H9 (cell line): ENCODE measurements around the gene ATE1. TPM values are rescaled to one million over a fixed set of nuclear protein-coding genes. Genes with fewer than 3 reads are reported as not detected.

ENCODE experiments used
- DNase-seq: peaks from one replicate; pipeline ENCODE4 v3.0.0-alpha.2; 2017
- H2AFZ ChIP-seq: one replicate; pipeline ENCODE4 v1.6.1; 2013; ENCODE audit warnings: mild to moderate bottlenecking, low read length, control low read depth, moderate library complexity
- H2AK5ac ChIP-seq: 2 replicates; pipeline ENCODE4 v1.6.1; 2013; ENCODE audit warnings: low read length, control low read depth, mixed read lengths; ENCODE audit not compliant: insufficient read length
- H2BK120ac ChIP-seq: one replicate; pipeline ENCODE4 v1.6.1; 2013; ENCODE audit warnings: low read depth, mild to moderate bottlenecking, low read length, control low read depth, inconsistent platforms; ENCODE audit not compliant: poor library complexity, severe bottlenecking
- H2BK12ac ChIP-seq: 2 replicates; pipeline ENCODE4 v1.6.1; 2013; ENCODE audit warnings: low read length, control low read depth, mixed read lengths, low read depth; ENCODE audit not compliant: insufficient read length
- H2BK15ac ChIP-seq: 2 replicates; pipeline ENCODE4 v1.6.1; 2013; ENCODE audit warnings: low read depth, low read length, control low read depth
- H2BK20ac ChIP-seq: one replicate; pipeline ENCODE4 v1.6.1; 2013; ENCODE audit warnings: low read depth, mild to moderate bottlenecking, low read length, control low read depth, inconsistent platforms; ENCODE audit not compliant: poor library complexity, severe bottlenecking
- H2BK5ac ChIP-seq: 2 replicates; pipeline ENCODE4 v1.6.1; 2013; ENCODE audit warnings: low read length, control low read depth, mixed read lengths; ENCODE audit not compliant: insufficient read length
- H3K14ac ChIP-seq: 2 replicates; pipeline ENCODE4 v1.6.1; 2013; ENCODE audit warnings: low read length, control low read depth; ENCODE audit not compliant: insufficient read depth
- H3K18ac ChIP-seq: 2 replicates; pipeline ENCODE4 v1.6.1; 2013; ENCODE audit warnings: low read depth, mild to moderate bottlenecking, mixed read lengths, low read length, control low read depth; ENCODE audit not compliant: insufficient read length
- H3K23ac ChIP-seq: 2 replicates; pipeline ENCODE4 v1.6.1; 2013; ENCODE audit warnings: low read length, control low read depth, mixed read lengths, low read depth; ENCODE audit not compliant: insufficient read length
- H3K23me2 ChIP-seq: 2 replicates; pipeline ENCODE4 v1.6.1; 2013; ENCODE audit warnings: low read depth, mild to moderate bottlenecking, mixed read lengths, low read length, control low read depth; ENCODE audit not compliant: insufficient read length, poor library complexity, severe bottlenecking
- H3K27ac ChIP-seq: 2 replicates; pipeline ENCODE4 v1.5.1; 2013; ENCODE audit warnings: low read length, control low read depth, mixed read lengths, low read depth; ENCODE audit not compliant: insufficient read length
- H3K27me3 ChIP-seq: 2 replicates; pipeline ENCODE4 v1.6.1; 2013; ENCODE audit warnings: low read length, control low read depth, inconsistent platforms; ENCODE audit not compliant: insufficient read depth
- H3K4ac ChIP-seq: 2 replicates; pipeline ENCODE4 v1.6.1; 2013; ENCODE audit warnings: low read depth, mild to moderate bottlenecking, control low read depth, inconsistent platforms, low read length, moderate library complexity
- H3K4me1 ChIP-seq: 2 replicates; pipeline ENCODE4 v1.6.1; 2013; ENCODE audit warnings: low read length, control low read depth, inconsistent platforms; ENCODE audit not compliant: insufficient read depth
- H3K4me2 ChIP-seq: 2 replicates; pipeline ENCODE4 v1.6.1; 2013; ENCODE audit warnings: low read length, control low read depth, mixed read lengths; ENCODE audit not compliant: insufficient read length, insufficient read depth
- H3K56ac ChIP-seq: 2 replicates; pipeline ENCODE4 v1.6.1; 2013; ENCODE audit warnings: low read depth, mild to moderate bottlenecking, mixed read lengths, low read length, control low read depth; ENCODE audit not compliant: insufficient read length
- H3K79me1 ChIP-seq: 2 replicates; pipeline ENCODE4 v1.6.1; 2013; ENCODE audit warnings: low read depth, mild to moderate bottlenecking, moderate library complexity, low read length, control low read depth, inconsistent platforms; ENCODE audit not compliant: insufficient read depth, poor library complexity, severe bottlenecking
- H3K79me2 ChIP-seq: 2 replicates; pipeline ENCODE4 v1.6.1; 2013; ENCODE audit warnings: low read length, control low read depth, inconsistent platforms; ENCODE audit not compliant: insufficient read depth
- H3K9ac ChIP-seq: 2 replicates; pipeline ENCODE4 v1.6.1; 2013; ENCODE audit warnings: low read length, control low read depth, mixed read lengths; ENCODE audit not compliant: insufficient read length; ENCODE audit errors: extremely low read depth
- H3K9me3 ChIP-seq: one replicate; pipeline ENCODE4 v1.6.1; 2013; ENCODE audit warnings: low read depth, low read length, inconsistent platforms; ENCODE audit not compliant: control insufficient read depth
- H3T11ph ChIP-seq: one replicate; pipeline ENCODE4 v1.6.1; 2013; ENCODE audit warnings: mild to moderate bottlenecking, low read length, control low read depth, inconsistent platforms
- H4K20me1 ChIP-seq: one replicate; pipeline ENCODE4 v1.6.1; 2013; ENCODE audit not compliant: control insufficient read depth, insufficient read length, insufficient read depth
- H4K5ac ChIP-seq: 2 replicates; pipeline ENCODE4 v1.6.1; 2013; ENCODE audit warnings: low read depth, mild to moderate bottlenecking, mixed read lengths, low read length, control low read depth; ENCODE audit not compliant: insufficient read length
- H4K8ac ChIP-seq: replicated peaks from 2 replicates; pipeline ENCODE4 v1.6.1; 2013; ENCODE audit warnings: low read length, control low read depth, mixed read lengths, low read depth; ENCODE audit not compliant: insufficient read length
- H4K91ac ChIP-seq: 2 replicates; pipeline ENCODE4 v1.6.1; 2013; ENCODE audit warnings: low read depth, mild to moderate bottlenecking, moderate library complexity, mixed read lengths, low read length, control low read depth; ENCODE audit not compliant: insufficient read length
- H3K27ac Mint-ChIP-seq, 3 experiments: 2 replicates in 2 of 3; 3 replicates in 1 of 3; pipeline ENCODE4 v1.8.0; 2020 to 2021; ENCODE audit warnings: mixed read lengths in 3 of 3, mild to moderate bottlenecking in 1 of 3, moderate library complexity in 1 of 3
- H3K27me3 Mint-ChIP-seq: 2 replicates; pipeline ENCODE4 v1.8.0; 2021; ENCODE audit warnings: low read depth, mild to moderate bottlenecking, moderate library complexity, mixed read lengths
- H3K36me3 Mint-ChIP-seq, 3 experiments: 2 replicates in 2 of 3; 3 replicates in 1 of 3; pipeline ENCODE4 v1.8.0; 2020 to 2021; ENCODE audit warnings: low read depth in 3 of 3, mixed read lengths in 3 of 3; ENCODE audit not compliant: insufficient read depth in 1 of 3
- H3K4me1 Mint-ChIP-seq, 2 experiments: 2 replicates each; pipeline ENCODE4 v1.8.0; 2020; ENCODE audit warnings: mixed read lengths in 2 of 2
- H3K4me3 Mint-ChIP-seq, 2 experiments: 2 replicates in 1 of 2; 3 replicates in 1 of 2; pipeline ENCODE4 v1.8.0; 2020 to 2021; ENCODE audit warnings: mild to moderate bottlenecking in 2 of 2, mixed read lengths in 2 of 2, moderate library complexity in 1 of 2
- H3K9me3 Mint-ChIP-seq, 2 experiments: 2 replicates in 1 of 2; 3 replicates in 1 of 2; pipeline ENCODE4 v1.8.0; 2020; ENCODE audit warnings: mild to moderate bottlenecking in 2 of 2, mixed read lengths in 2 of 2, moderate library complexity in 1 of 2
- WGBS: extraction: QIAGEN DNeasy Blood & Tissue Kit; methylation state at CpG from one replicate; pipeline ENCODE4 v1.1.7; 2013; ENCODE audit warnings: missing lambda C conversion rate, low lambda C conversion rate, mixed read lengths; ENCODE audit not compliant: insufficient read length; ENCODE audit errors: extremely low coverage; 5-methylcytosine and 5-hydroxymethylcytosine counted together
- total RNA-seq: library from RNA; stranded (reverse); gene quantifications from 2 replicates; pipeline ENCODE4 v1.2.1, GENCODE V29; 2021
- TF ChIP-seq, protein P1 (sequence below): fragments of 200-600 bp; sonication (generic); conservative IDR thresholded peaks from 3 replicates; pipeline ENCODE4 v1.8.0; 2021; ENCODE audit warnings: antibody characterized with exemption, mild to moderate bottlenecking

ATE1 gene
- total RNA-seq, 1 experiment from 2014 or later = 29.0 TPM

DNA sequence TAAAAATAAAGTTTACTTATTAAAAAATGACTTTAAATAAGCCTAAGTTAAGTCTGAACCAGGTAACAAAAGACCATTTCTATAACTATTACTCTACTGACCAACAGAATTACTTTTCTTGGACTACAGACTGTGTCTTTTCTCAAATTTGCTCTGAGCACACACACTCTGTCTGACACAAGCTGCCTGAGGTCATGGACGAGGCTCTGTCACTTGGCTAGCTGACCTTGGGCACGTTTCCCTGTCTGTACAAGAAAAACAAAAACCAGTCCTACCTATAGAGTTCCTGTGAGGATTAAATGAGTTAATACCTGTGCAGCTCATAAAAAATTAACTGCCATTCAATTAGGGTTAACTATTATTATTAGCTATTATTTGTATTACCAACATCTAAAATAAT lies 22.9 kb downstream of the ATE1 start:
- no peaks in the 10 kb centered on the region; the same call in 1 of the 2 replicates for H3K79me2 ChIP-seq
- no peaks in the 10 kb centered on the region for H3K79me1 ChIP-seq
- H4K5ac ChIP-seq = no peak overlapping the region
- H3K27ac Mint-ChIP-seq = no peak overlapping the region
- no peak overlapping the region for H2AFZ ChIP-seq
- no peaks in the 10 kb centered on the region for H3K9me3 ChIP-seq
- no peak overlapping the region for H2BK15ac ChIP-seq
- H2BK20ac ChIP-seq = no peak overlapping the region
- H3K27me3 ChIP-seq = no peaks in the 10 kb centered on the region
- H4K91ac ChIP-seq = no peak overlapping the region
- no peaks in the 10 kb centered on the region for H3K27me3 Mint-ChIP-seq
- H3K4me2 ChIP-seq = no peak overlapping the region
- no peak overlapping the region for H3K4ac ChIP-seq
- H4K20me1 ChIP-seq = no peaks in the 10 kb centered on the region
- H3K4me1 Mint-ChIP-seq = peaks cover 5% of the 10 kb centered on the region in 2 experiments
- no peak overlapping the region for H2BK12ac ChIP-seq
- no peak overlapping the region for H3K18ac ChIP-seq
- no peak overlapping the region for H3T11ph ChIP-seq
- H3K27ac ChIP-seq = no peak overlapping the region
- TF ChIP-seq, protein P1, sequence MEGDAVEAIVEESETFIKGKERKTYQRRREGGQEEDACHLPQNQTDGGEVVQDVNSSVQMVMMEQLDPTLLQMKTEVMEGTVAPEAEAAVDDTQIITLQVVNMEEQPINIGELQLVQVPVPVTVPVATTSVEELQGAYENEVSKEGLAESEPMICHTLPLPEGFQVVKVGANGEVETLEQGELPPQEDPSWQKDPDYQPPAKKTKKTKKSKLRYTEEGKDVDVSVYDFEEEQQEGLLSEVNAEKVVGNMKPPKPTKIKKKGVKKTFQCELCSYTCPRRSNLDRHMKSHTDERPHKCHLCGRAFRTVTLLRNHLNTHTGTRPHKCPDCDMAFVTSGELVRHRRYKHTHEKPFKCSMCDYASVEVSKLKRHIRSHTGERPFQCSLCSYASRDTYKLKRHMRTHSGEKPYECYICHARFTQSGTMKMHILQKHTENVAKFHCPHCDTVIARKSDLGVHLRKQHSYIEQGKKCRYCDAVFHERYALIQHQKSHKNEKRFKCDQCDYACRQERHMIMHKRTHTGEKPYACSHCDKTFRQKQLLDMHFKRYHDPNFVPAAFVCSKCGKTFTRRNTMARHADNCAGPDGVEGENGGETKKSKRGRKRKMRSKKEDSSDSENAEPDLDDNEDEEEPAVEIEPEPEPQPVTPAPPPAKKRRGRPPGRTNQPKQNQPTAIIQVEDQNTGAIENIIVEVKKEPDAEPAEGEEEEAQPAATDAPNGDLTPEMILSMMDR = no peak
- H3K9ac ChIP-seq = no peak overlapping the region
- no peaks in the 10 kb centered on the region for H3K9me3 Mint-ChIP-seq
- no peak overlapping the region for H4K8ac ChIP-seq
- DNase-seq = no peak
- no peak overlapping the region for H3K14ac ChIP-seq
- no peak overlapping the region for H2BK5ac ChIP-seq
- H3K56ac ChIP-seq = no peak overlapping the region
- no peak overlapping the region for H3K4me3 Mint-ChIP-seq
- no peaks in the 10 kb centered on the region for H3K23me2 ChIP-seq
- H3K36me3 Mint-ChIP-seq = peaks cover 10 to 50% (median 44%) of the 10 kb centered on the region in 3 experiments
- H2BK120ac ChIP-seq = no peak overlapping the region
- no peaks in the 10 kb centered on the region for H3K4me1 ChIP-seq
- no CpG with 5 or more reads among the region's 2 CpGs for WGBS
- H3K23ac ChIP-seq = no peak overlapping the region
- H2AK5ac ChIP-seq = no peak overlapping the region
